KMS-11 (cell line): ENCODE data around the gene ARHGDIA.

ENCODE experiments used
- H2AFZ ChIP-seq: fragments of 200-600 bp; sonication (generic); 2 replicates; pipeline ENCODE4 v1.6.1; 2016; ENCODE audit warnings: antibody characterized with exemption, mixed run types, low read depth
- H3K27ac ChIP-seq: fragments of 200-600 bp; sonication (generic); 2 replicates; pipeline ENCODE4 v1.6.1; 2016; ENCODE audit warnings: mild to moderate bottlenecking, mixed run types
- H3K27me3 ChIP-seq: fragments of 200-600 bp; sonication (generic); 2 replicates; pipeline ENCODE4 v1.6.1; 2017; ENCODE audit warnings: mild to moderate bottlenecking, low read depth, mixed run types, moderate library complexity; ENCODE audit not compliant: insufficient read depth
- H3K36me3 ChIP-seq: fragments of 200-600 bp; sonication (generic); 2 replicates; pipeline ENCODE4 v1.6.1; 2017; ENCODE audit warnings: mild to moderate bottlenecking, mixed run types; ENCODE audit not compliant: insufficient read depth
- H3K4me1 ChIP-seq: fragments of 200-600 bp; sonication (generic); 2 replicates; pipeline ENCODE4 v1.6.1; 2016; ENCODE audit warnings: mild to moderate bottlenecking, low read depth, mixed run types; ENCODE audit not compliant: poor library complexity, severe bottlenecking
- H3K4me2 ChIP-seq: fragments of 200-600 bp; sonication (generic); 2 replicates; pipeline ENCODE4 v1.7.0; 2016; ENCODE audit warnings: mild to moderate bottlenecking, mixed run types
- H3K4me3 ChIP-seq: fragments of 200-600 bp; sonication (generic); IDR thresholded peaks from 2 replicates; pipeline ENCODE4 v1.6.1; 2017; ENCODE audit warnings: low read depth, low read length, mixed read lengths; ENCODE audit not compliant: insufficient read depth
- H3K79me2 ChIP-seq: fragments of 200-600 bp; sonication (generic); 2 replicates; pipeline ENCODE4 v1.6.1; 2016; ENCODE audit warnings: low read depth, mixed run types; ENCODE audit not compliant: insufficient read depth
- H3K9ac ChIP-seq: fragments of 200-600 bp; sonication (generic); 2 replicates; pipeline ENCODE4 v1.6.1; 2016; ENCODE audit warnings: mild to moderate bottlenecking, mixed run types
- H4K20me1 ChIP-seq: fragments of 200-600 bp; sonication (generic); 2 replicates; pipeline ENCODE4 v1.6.1; 2016; ENCODE audit warnings: mild to moderate bottlenecking, mixed run types; ENCODE audit not compliant: insufficient read depth
- TF ChIP-seq, protein P1 (sequence below): fragments of 200-600 bp; sonication (generic); conservative IDR thresholded peaks from 2 replicates; pipeline ENCODE4 v1.6.1; 2017; ENCODE audit warnings: low read depth, mild to moderate bottlenecking, antibody characterized with exemption, low read length, moderate library complexity, mixed read lengths

Gene ARHGDIA

DNA sequence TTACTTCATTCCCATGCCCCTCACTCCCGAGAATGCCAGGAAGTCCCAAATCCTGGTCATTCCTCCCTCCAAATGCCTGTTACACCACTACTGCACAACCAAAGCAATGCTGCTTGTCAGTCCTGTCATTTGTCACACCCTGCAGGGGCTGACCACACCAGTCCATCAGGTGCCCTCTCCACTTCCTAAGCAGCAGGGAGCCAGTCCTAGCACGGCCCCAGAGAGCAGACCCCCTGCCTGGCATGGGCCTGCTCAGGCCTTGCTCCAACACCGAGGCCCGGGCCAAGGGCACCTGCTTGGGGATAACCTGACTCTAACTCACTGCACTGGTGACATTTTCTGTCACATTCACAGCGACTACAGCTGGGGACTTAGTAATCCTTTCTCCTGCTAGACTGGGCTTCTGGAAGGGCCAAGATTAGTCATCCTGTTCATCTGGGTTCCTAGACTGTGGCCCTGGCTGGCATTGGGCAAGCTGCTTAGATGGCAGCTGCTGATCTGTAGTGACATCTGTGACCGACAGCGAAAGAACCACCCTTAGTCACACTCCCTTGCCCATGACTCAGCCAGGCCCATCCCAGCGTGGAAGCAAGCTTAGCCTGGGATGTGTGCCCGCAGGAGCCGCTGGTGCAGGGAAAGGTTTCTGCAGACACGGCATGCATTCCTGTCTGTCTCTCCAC, 14.9 kb upstream of the ARHGDIA start:
- H3K4me2 ChIP-seq: no peak overlapping the region

GRCh38 chr17:81885454-81885853, 14.3 kb upstream of the ARHGDIA start:
- no peak overlapping the region for H3K9ac ChIP-seq
- H3K79me2 ChIP-seq: peaks cover 52% of the 10 kb centered on the region
- H3K4me1 ChIP-seq: peaks cover 15% of the 10 kb centered on the region
- H3K27ac ChIP-seq: no peak overlapping the region
- H3K27me3 ChIP-seq: no peaks in the 10 kb centered on the region
- no peak overlapping the region for H3K4me3 ChIP-seq
- TF ChIP-seq, protein P1, sequence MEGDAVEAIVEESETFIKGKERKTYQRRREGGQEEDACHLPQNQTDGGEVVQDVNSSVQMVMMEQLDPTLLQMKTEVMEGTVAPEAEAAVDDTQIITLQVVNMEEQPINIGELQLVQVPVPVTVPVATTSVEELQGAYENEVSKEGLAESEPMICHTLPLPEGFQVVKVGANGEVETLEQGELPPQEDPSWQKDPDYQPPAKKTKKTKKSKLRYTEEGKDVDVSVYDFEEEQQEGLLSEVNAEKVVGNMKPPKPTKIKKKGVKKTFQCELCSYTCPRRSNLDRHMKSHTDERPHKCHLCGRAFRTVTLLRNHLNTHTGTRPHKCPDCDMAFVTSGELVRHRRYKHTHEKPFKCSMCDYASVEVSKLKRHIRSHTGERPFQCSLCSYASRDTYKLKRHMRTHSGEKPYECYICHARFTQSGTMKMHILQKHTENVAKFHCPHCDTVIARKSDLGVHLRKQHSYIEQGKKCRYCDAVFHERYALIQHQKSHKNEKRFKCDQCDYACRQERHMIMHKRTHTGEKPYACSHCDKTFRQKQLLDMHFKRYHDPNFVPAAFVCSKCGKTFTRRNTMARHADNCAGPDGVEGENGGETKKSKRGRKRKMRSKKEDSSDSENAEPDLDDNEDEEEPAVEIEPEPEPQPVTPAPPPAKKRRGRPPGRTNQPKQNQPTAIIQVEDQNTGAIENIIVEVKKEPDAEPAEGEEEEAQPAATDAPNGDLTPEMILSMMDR: no peak
- no peak overlapping the region for H2AFZ ChIP-seq
- H4K20me1 ChIP-seq: no peaks in the 10 kb centered on the region; the same call in 1 of the 2 replicates
- H3K4me2 ChIP-seq: no peak overlapping the region
- peaks cover 47% of the 10 kb centered on the region; the same call in 1 of the 2 replicates for H3K36me3 ChIP-seq

More for the DNA sequence above, 14.9 kb upstream of the ARHGDIA start:
- peaks cover 44% of the 10 kb centered on the region; the same call in 1 of the 2 replicates for H3K36me3 ChIP-seq
- TF ChIP-seq, protein P1: no peak
- peaks cover 58% of the 10 kb centered on the region for H3K79me2 ChIP-seq
- H4K20me1 ChIP-seq: no peaks in the 10 kb centered on the region; the same call in 1 of the 2 replicates
- no peak overlapping the region for H3K4me3 ChIP-seq
- H2AFZ ChIP-seq: no peak overlapping the region
- H3K27ac ChIP-seq: no peak overlapping the region
- H3K27me3 ChIP-seq: no peaks in the 10 kb centered on the region
- peaks cover 15% of the 10 kb centered on the region for H3K4me1 ChIP-seq
- H3K9ac ChIP-seq: no peak overlapping the region

GRCh38 chr17:81884968-81885367, 13.8 kb upstream of the ARHGDIA start:
- no peak overlapping the region for H3K4me2 ChIP-seq
- H4K20me1 ChIP-seq: no peaks in the 10 kb centered on the region
- H3K27me3 ChIP-seq: no peaks in the 10 kb centered on the region
- H3K4me3 ChIP-seq: no peak overlapping the region
- TF ChIP-seq, protein P1: no peak
- H2AFZ ChIP-seq: no peak overlapping the region
- no peak overlapping the region for H3K27ac ChIP-seq
- no peak overlapping the region for H3K9ac ChIP-seq
- H3K36me3 ChIP-seq: peaks cover 47% of the 10 kb centered on the region; the same call in 1 of the 2 replicates
- peaks cover 11% of the 10 kb centered on the region for H3K4me1 ChIP-seq
- H3K79me2 ChIP-seq: peaks cover 48% of the 10 kb centered on the region

- H3K79me2 ChIP-seq: peaks cover 43% of the 10 kb centered on the region
- no peak overlapping the region for H3K27ac ChIP-seq
- H3K9ac ChIP-seq: no peak overlapping the region
- H3K4me1 ChIP-seq: peaks cover 6% of the 10 kb centered on the region
- no peaks in the 10 kb centered on the region for H4K20me1 ChIP-seq
- peaks cover 45% of the 10 kb centered on the region; the same call in 1 of the 2 replicates for H3K36me3 ChIP-seq
- H3K27me3 ChIP-seq: no peaks in the 10 kb centered on the region
- TF ChIP-seq, protein P1: no peak
- H2AFZ ChIP-seq: no peak overlapping the region
- no peak overlapping the region for H3K4me3 ChIP-seq
- no peak overlapping the region for H3K4me2 ChIP-seq
Observed at GRCh38 chr17:81884520-81884919, 13.4 kb upstream of the ARHGDIA start.
